Measurements from ENCODE around the gene FGD4.

- no peak for TF ChIP-seq CTCF (IDR thresholded peaks at IDR 0.05)
- no peak for TF ChIP-seq POLR2A (IDR thresholded peaks at IDR 0.05)
- no peak for TF ChIP-seq POLR2AphosphoS5 (IDR thresholded peaks at IDR 0.05)
These were observed 95.3 kb downstream of the FGD4 start for GRCh38 chr12:32494656-32495055.
